Urothelium cell line (cell line): ENCODE results near the gene NOD1.
A peak's percentile ranks its signal among the peaks of the same experiment; 100 is the strongest.

Experiments
- DNase-seq: peaks from one replicate; pipeline ENCODE4 v3.0.0; 2011; ENCODE audit warnings: low spot score, mixed read lengths
- FAIRE-seq: peaks from 2 replicates; lab custom pipeline; 2011; peaks lifted over from hg19 to GRCh38; lab: Jason Lieb, UNC

NOD1 gene

GRCh38 chr7:30450240-30450982 is 28.2 kb downstream of the NOD1 start:
- FAIRE-seq (no peak), DNase-seq (no peak)

GRCh38 chr7:30448461-30449189 is 30.0 kb downstream of the NOD1 start:
- DNase-seq, result no peak
- peak; percentile 79 for FAIRE-seq

GRCh38 chr7:30447466-30447865 is 31.1 kb downstream of the NOD1 start:
- FAIRE-seq (no peak), DNase-seq (no peak)

GRCh38 chr7:30446266-30446665 is 32.3 kb downstream of the NOD1 start:
- FAIRE-seq, result no peak
- no peak for DNase-seq

GRCh38 chr7:30445770-30446169 is 32.8 kb downstream of the NOD1 start:
- FAIRE-seq (peak; percentile 50), DNase-seq (no peak)

- FAIRE-seq (peak; percentile 65), DNase-seq (no peak)
These were observed 40.6 kb downstream of the NOD1 start for GRCh38 chr7:30437823-30438574.

GRCh38 chr7:30436518-30436917 is 42.1 kb downstream of the NOD1 start:
- DNase-seq (no peak), FAIRE-seq (no peak)

GRCh38 chr7:30436046-30436445 is 42.5 kb downstream of the NOD1 start:
- FAIRE-seq (no peak), DNase-seq (no peak)

- DNase-seq (no peak), FAIRE-seq (no peak)
These were observed 44.3 kb downstream of the NOD1 start for GRCh38 chr7:30434140-30434799.

GRCh38 chr7:30433506-30433905 is 45.1 kb downstream of the NOD1 start:
- FAIRE-seq (no peak), DNase-seq (no peak)

- FAIRE-seq (no peak), DNase-seq (no peak)
These were observed 45.5 kb downstream of the NOD1 start for GRCh38 chr7:30433082-30433481.

- no peak for FAIRE-seq
- no peak for DNase-seq
These were observed 47.8 kb downstream of the NOD1 start for GRCh38 chr7:30430777-30431176.

- DNase-seq (no peak), FAIRE-seq (no peak)
These were observed 48.3 kb downstream of the NOD1 start for GRCh38 chr7:30430276-30430675.

GRCh38 chr7:30429156-30429530 is 49.4 kb downstream of the NOD1 start:
- FAIRE-seq, result peak; percentile 95
- DNase-seq, result no peak

GRCh38 chr7:30428246-30429155 is 50.1 kb downstream of the NOD1 start:
- DNase-seq, result no peak

GRCh38 chr7:30427296-30428070 is 51.1 kb downstream of the NOD1 start:
- no peak for FAIRE-seq

More at GRCh38 chr7:30428246-30429155, 50.1 kb downstream of the NOD1 start:
- no peak for FAIRE-seq

GRCh38 chr7:30424506-30424905 is 54.1 kb downstream of the NOD1 start:
- no peak for FAIRE-seq
- no peak for DNase-seq

More at GRCh38 chr7:30427296-30428070, 51.1 kb downstream of the NOD1 start:
- no peak for DNase-seq

- FAIRE-seq, result no peak
These were observed 54.6 kb downstream of the NOD1 start for GRCh38 chr7:30423788-30424505.

GRCh38 chr7:30422922-30423321 is 55.7 kb downstream of the NOD1 start:
- DNase-seq (no peak), FAIRE-seq (no peak)

More at GRCh38 chr7:30423788-30424505, 54.6 kb downstream of the NOD1 start:
- no peak for DNase-seq
